GM04504 (cell line): Measurements from ENCODE around the gene UBAP1.
"Not testable (repeated sequence)": the region's sequence is repeated elsewhere in the genome, so short reads cannot be mapped to it uniquely, and the experiment has no call there.

Experiments
- DNase-seq: peaks from one replicate; pipeline ENCODE4 v3.0.0-alpha.2; 2012; ENCODE audit warnings: low read depth

The UBAP1 gene

DNA sequence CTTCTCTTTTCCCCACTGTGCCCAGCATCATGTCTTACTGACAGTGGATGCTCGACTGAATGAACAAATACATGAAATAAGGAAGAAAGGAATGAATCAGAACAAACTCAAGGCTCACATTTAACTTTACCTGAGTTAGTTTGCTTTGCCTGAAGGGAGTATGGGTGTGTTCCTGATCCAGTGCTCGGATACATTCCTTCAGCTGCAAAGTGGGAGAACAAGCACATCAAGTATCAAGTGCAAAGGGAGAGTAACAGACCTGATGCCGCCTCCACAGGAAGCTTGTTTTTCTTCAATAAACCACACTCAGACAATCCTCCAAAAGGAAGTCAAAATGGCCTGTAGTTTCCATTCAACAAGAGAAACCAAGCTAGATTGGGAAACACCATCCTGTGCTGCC lies 84.1 kb downstream of the UBAP1 start:
- DNase-seq = no peak

DNA sequence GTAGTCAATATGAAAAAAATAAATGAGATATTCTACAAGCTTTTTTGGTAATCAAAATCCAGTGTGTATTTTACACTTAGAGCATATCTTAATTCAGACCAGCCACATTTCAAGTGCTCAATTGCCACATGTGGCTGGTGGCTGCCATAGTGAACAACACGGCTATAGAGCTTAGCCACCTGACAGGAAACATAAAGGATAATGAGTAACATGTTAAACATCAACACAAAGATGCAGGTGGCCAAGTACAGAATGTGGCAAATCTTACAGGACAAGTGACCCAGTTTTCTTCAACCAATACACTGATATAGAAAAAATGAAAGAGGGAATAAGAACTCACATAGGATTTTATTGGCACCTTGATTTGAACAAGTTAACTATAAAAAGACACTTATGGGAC lies 88.8 kb downstream of the UBAP1 start:
- no peak for DNase-seq

- no peak for DNase-seq
These were observed 92.6 kb downstream of the UBAP1 start for GRCh38 chr9:34271265-34272006.

- DNase-seq = no peak
These were observed 93.3 kb downstream of the UBAP1 start for GRCh38 chr9:34272101-34272541.

- DNase-seq = not testable (repeated sequence)
These were observed 94.7 kb downstream of the UBAP1 start for GRCh38 chr9:34273588-34273987.

- no peak for DNase-seq
These were observed 97.0 kb downstream of the UBAP1 start for GRCh38 chr9:34275811-34276210.

- no peak for DNase-seq
These were observed 97.9 kb downstream of the UBAP1 start for GRCh38 chr9:34276772-34277171.

DNA sequence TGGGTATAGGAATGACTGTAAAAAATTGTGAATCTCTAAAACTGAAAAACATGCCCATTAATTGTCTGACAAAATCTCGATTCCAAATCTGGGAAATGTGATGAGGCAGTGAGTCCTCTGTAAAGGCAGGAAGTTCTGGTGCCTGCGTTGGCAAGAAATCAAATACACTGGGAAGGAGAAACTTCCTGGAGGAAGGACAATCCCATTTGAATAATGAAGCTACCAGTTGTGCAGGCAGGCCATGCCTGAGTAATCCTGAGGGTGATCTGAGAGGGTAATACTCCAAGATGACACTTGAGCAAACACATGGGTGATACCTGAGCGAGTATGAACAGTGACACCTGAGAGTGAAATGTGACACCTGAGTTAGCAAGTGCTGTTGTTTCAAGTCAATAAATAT lies 100.6 kb downstream of the UBAP1 start:
- no peak for DNase-seq

- DNase-seq = no peak
These were observed 103.3 kb downstream of the UBAP1 start for GRCh38 chr9:34282096-34282495.

DNA sequence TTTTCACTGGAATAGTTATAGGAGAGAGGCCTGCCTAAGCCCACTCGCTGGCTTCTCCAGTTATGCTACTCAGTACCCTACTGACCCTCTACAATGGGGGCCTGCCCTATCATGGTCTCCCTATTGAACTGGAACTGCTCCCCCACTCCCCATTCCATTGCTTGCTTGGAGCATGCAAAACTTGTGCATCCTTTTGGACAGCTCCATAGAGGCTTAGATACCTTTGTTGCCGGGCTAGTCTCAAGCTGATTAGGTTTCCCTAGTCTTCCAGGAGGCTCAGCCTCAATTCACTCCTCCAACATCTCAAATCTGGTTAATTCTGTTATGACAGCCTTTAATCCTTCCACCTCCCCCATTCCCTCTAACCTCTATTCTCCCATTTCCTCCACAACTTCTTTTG lies 110.3 kb downstream of the UBAP1 start:
- DNase-seq = no peak

- DNase-seq = no peak
These were observed 112.2 kb downstream of the UBAP1 start for GRCh38 chr9:34291023-34291422.

DNA sequence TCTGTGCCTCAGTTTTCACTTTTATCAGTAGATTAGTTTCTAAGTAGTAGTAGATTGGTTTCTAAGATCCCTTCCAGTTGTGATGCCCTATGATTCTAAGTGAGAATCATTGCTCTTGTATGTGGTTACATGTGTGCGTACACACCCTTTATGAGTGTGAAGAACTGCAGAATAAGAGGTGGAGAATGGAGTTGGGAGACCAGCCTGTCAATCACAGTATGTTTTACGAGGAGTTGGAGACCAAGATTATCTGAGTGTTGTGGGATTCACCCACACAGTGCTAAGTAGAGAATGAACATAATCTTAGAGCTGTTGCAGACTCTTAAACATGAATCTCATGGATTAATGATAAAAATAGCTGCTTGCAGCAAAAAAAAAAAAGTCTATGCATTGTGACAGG lies 112.6 kb downstream of the UBAP1 start:
- DNase-seq = no peak

- DNase-seq = no peak
These were observed 113.7 kb downstream of the UBAP1 start for GRCh38 chr9:34292552-34292951.

DNA sequence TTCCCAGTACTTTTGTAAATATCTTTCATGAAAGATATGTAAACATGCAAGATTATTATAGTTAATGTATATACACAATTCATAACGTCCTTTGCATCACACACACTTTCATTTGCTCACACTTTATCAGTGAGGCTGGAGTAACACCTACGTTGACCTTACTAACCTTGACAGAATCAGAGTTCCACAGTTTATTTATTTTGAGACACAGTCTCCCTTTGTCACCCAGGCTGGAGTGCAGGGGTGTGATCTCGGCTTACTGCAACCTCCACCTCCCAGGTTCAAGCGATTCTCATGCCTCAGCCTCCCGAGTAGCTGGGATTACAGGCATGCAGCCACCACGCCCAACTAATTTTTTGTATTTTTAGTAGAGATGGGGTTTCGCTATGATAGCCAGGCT lies 122.2 kb downstream of the UBAP1 start:
- not testable (repeated sequence) for DNase-seq
